T-helper 22 cell (primary cell): ENCODE data around the gene SLC41A3.
"Not testable (repeated sequence)": the region's sequence is repeated elsewhere in the genome, so short reads cannot be mapped to it uniquely, and the experiment has no call there.

Experiments used
- DNase-seq: peaks from one replicate; pipeline ENCODE4 v3.0.0-alpha.2; 2020; ENCODE audit warnings: low read depth

Gene SLC41A3

GRCh38 chr3:126053949-126054569, 29.9 kb downstream of the SLC41A3 start:
- no peak for DNase-seq

GRCh38 chr3:126053513-126053912, 30.4 kb downstream of the SLC41A3 start:
- DNase-seq, result no peak

- DNase-seq, result no peak
Observed at GRCh38 chr3:126052196-126053058, 31.5 kb downstream of the SLC41A3 start.

- DNase-seq, result no peak
Observed at GRCh38 chr3:126051741-126052140, 32.2 kb downstream of the SLC41A3 start.

- DNase-seq, result no peak
Observed at GRCh38 chr3:126051234-126051633, 32.7 kb downstream of the SLC41A3 start.

GRCh38 chr3:126050626-126051025, 33.3 kb downstream of the SLC41A3 start:
- no peak for DNase-seq

GRCh38 chr3:126050050-126050392, 33.9 kb downstream of the SLC41A3 start:
- no peak for DNase-seq

- DNase-seq, result no peak
Observed at GRCh38 chr3:126049289-126050049, 34.5 kb downstream of the SLC41A3 start.

- no peak for DNase-seq
Observed at GRCh38 chr3:126040386-126040785, 43.5 kb downstream of the SLC41A3 start.

GRCh38 chr3:126039870-126040269, 44.1 kb downstream of the SLC41A3 start:
- DNase-seq, result no peak

GRCh38 chr3:126038791-126039190, 45.1 kb downstream of the SLC41A3 start:
- DNase-seq, result not testable (repeated sequence)

GRCh38 chr3:126036056-126036549, 47.8 kb downstream of the SLC41A3 start:
- DNase-seq, result no peak

- no peak for DNase-seq
Observed at GRCh38 chr3:126035362-126036050, 48.4 kb downstream of the SLC41A3 start.

- DNase-seq, result no peak
Observed at GRCh38 chr3:126034481-126035361, 49.2 kb downstream of the SLC41A3 start.

- DNase-seq, result no peak
Observed at GRCh38 chr3:126033765-126034164, 50.2 kb downstream of the SLC41A3 start.

- DNase-seq, result no peak
Observed at GRCh38 chr3:126033051-126033745, 50.7 kb downstream of the SLC41A3 start.

- no peak for DNase-seq
Observed at GRCh38 chr3:126031981-126032471, 51.9 kb downstream of the SLC41A3 start.

GRCh38 chr3:126030455-126030854, 53.5 kb downstream of the SLC41A3 start:
- DNase-seq, result no peak

GRCh38 chr3:126029241-126029640, 54.7 kb downstream of the SLC41A3 start:
- DNase-seq, result no peak

GRCh38 chr3:126028096-126028495, 55.8 kb downstream of the SLC41A3 start:
- no peak for DNase-seq
